ENCODE data around the gene NTSR1.

The NTSR1 gene

DNA sequence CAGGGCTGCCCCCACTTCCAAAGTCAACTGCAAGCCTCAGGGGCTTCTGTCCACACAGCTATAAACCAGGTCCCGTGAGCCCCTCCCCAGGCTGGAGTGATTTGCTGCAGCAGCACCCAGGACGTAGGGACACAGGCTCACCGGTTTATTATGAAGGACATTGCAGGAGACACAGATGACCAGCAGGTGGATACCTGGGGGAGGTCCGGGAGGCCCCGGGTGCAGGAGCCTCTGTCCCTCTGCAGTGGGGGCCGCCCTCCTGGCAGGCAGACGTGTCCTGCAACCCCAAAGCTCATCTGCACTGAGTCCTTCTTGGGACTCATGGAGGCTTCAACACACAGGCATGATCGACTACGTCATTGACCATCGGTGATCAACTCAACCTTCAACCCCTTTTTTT is 14.5 kb upstream of the NTSR1 start:
- DNase-seq (ENCODE audit: low spot score) = no peak

- DNase-seq (ENCODE audit: low spot score) = no peak
These were observed 13.8 kb upstream of the NTSR1 start for GRCh38 chr20:62694868-62695267.

DNA sequence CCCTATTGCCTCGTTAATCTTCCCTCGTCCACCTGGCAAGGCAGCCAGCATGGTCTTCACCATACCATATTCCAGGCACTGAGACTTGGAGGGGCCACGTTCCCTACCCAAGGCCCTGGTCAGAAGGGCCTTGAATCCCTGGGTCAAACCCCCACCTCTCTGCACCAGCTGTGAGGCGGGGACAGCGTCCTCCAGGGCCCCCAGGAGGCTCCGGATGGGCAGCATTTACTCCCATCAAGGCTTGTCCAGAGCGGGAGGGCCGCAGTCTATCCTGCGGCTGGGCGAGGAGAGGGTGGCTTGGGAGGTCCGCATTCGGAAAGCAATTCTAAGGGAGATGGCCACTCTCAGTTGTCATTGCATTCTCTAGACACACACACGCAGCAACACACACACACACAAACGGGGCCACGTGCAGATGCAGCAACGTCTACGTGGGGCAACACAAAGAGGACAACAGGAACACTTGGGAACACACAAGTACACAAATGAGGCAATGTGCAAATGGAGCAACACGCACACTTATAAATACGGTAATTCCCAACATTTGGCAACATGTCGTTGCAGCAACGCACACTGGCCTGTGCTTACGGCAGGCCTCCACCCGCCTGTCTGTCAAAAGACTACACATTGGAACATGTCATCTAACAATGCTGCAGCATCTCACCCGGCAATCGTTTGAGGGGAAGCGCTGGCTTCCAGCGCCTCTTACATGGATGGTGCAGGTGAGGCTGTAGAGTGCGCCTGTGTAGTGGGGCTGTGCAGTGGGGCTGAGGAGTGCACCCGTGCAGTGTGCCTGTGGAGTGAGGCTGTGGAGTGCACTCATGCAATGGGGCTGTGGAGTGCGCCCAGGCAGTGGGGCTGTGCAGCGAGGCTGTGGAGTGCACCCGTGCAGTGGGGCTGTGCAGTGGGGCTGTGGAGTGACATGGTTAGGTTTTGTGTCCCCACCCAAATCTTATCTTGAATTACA is 12.9 kb upstream of the NTSR1 start:
- no peak for DNase-seq (ENCODE audit: low spot score)

DNA sequence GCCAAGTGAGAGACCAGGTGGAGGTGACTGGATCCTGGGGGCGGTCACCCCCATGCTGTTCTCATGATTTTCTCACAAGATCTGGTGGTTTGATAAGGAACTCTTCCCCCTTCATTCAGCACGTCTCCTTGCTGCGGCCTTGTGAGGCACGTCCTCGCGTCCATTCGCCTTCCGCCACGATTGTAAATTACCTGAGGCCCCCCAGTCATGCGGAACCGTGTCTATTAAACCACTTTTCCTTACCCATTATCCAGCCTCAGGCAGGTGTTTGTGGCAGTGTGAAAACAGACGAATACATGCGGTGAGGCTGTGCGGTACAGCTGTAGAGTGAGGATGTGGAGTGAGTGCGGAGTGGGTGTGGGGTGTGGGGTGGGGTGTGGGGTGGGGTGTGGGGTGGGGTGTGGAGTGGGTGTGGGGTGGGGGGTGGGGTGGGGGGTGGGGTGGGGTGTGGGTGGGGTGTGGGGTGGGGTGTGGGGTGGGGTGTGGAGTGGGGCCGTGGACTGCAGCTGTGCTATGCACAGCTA is 12.1 kb upstream of the NTSR1 start:
- no peak for DNase-seq (ENCODE audit: low spot score)

DNA sequence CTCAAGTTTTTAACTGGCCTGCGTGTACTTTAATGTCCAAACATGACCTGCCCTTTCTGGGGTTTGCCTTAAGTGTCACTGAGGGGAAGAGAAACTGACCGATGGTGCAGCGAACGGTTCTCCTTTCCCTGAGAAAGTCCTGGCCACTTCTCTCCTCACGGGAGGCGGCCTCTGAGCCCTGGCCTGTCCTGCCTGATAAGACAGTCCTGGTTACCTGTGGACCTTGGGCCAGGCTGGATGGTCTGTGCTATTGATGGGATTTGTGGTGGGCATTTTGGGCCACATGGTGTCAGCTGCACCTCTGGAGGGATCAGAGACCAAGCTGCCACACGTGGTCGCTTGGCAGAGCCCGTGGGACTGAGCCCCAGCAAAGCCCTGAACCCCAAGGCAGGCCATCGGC is 11.6 kb upstream of the NTSR1 start:
- no peak for DNase-seq (ENCODE audit: low spot score)

GRCh38 chr20:62697468-62697912 is 11.1 kb upstream of the NTSR1 start:
- DNase-seq (ENCODE audit: low spot score) = peak; percentile 95

DNA sequence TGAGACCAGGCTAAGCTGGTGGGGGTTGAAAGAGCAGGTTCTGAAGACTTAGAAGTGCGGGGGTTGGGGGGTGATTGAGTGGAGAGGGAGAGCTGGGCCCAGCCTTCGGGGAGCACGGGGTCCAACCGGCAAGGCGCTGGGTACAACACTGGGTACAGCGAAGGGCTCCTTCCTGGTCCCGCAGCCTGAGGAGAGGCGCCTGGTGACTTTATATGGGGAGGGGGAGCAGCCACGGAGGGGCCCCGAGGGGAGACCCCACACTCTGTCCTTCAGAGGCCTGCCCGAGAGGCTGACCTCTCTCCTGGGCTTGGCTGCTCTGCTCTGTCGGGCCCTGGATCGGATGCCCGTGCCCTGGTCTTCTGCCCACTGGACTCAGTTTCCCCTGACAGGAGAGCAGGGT is 10.4 kb upstream of the NTSR1 start:
- DNase-seq (ENCODE audit: low spot score) = no peak

DNA sequence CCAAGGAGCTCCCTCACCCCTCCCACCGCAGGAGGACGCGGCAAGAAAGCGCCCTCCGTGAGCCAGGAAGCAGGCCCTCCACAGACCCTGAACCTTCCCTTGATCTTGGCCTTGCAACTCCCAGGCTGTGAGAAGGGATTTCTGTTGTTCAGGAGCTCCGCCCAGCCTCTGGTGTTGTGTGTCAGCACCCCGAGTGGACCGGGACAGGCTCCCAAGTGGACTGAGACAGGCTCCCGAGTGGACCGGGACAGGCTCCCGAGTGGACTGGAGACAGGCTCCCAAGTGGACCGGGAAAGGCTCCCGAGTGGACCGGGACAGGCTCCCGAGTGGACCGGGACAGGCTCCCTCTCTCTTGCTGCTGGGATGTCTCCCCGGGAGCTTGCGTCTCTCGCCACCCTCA is 9.3 kb upstream of the NTSR1 start:
- no peak for DNase-seq (ENCODE audit: low spot score)

GRCh38 chr20:62699741-62700140 is 8.9 kb upstream of the NTSR1 start:
- DNase-seq (ENCODE audit: low spot score) = no peak

DNA sequence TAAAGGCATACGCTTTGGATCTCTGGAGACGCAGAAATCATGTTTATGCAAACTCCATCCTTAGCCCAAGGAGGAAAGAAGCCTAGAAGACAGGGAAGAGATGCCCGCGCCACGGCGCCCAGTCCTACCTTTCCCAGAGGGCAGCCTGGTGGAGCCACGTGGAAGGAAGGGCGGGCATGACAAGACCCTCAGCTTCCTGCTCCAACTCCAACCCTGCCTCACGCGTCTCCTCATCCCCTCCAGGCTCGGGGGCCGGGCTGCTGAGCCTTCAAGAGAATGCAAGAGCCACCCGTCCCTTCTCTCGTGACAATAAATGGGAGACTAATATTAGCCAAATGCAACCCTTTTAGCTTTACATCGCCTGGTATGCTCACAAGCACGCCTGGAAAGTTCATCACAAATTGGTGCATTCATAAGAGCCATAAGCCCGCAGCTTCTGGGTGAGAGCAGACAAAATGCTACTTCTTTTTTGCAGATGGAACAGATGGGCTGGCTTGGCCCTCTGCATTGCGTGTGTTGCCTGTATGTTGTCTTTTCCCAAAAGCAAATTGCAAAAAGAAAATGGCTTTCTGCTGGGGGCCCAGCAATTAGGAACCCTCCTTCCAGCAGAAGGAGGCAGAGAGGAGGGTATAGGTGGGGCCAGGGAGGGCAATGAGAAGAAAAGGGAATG is 8.2 kb upstream of the NTSR1 start:
- DNase-seq (ENCODE audit: low spot score) = no peak

DNA sequence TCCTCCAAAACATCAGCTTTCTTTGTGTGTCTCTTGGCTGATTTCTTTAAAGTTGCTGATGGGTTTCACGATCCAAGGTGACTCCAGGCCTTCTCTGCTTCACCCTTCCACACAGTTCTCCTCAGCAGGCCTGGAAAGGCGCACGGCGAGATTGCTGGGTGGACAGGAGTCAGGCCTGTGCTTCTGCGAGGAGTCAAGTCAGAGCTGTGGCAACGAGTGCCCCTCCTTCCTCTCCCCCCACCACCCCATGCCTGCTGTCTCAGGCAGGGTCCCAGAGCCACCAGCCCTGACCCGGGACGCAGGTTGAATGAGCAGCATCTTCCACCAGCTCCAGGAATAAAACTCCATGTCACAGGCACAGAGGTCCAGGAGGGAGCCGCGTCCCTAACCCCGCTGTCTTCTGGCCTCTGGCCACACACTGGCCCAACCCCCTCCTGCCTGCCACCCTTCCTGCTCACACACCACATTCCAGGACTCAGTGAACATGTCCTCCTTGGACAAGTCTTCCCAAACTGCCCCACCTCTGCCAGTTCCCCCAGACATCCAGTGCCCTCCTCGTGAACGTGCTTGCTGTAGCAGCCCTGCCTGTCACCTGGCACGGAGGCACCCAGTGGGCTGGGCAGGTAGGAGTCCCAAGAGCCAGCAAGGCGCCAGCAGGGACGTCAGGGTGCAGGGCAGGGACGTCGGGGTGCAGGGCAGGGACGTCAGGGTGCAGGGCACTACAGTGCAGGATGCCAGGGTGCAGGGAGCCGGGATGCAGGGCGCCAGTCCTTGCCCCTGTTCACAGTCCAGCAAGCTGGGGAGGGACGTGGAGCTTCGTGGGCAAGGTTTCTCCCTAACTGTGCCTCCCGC is 7.2 kb upstream of the NTSR1 start:
- no peak for DNase-seq (ENCODE audit: low spot score)

DNA sequence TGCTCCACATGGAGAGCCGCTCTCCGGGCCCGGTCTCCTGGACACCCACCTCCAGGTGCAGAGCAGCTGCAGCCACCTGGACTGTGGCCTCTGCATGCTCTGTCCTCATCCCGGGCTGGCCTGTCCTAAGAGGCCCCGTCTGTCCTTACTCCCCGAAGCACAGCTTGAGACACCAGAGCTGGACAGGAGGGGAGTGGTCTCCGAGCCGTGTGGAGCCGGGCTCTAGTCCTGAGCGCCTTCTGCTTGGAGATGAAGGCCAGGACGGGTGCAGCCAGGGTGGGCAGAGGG is 6.7 kb upstream of the NTSR1 start:
- DNase-seq (ENCODE audit: low spot score) = no peak

DNA sequence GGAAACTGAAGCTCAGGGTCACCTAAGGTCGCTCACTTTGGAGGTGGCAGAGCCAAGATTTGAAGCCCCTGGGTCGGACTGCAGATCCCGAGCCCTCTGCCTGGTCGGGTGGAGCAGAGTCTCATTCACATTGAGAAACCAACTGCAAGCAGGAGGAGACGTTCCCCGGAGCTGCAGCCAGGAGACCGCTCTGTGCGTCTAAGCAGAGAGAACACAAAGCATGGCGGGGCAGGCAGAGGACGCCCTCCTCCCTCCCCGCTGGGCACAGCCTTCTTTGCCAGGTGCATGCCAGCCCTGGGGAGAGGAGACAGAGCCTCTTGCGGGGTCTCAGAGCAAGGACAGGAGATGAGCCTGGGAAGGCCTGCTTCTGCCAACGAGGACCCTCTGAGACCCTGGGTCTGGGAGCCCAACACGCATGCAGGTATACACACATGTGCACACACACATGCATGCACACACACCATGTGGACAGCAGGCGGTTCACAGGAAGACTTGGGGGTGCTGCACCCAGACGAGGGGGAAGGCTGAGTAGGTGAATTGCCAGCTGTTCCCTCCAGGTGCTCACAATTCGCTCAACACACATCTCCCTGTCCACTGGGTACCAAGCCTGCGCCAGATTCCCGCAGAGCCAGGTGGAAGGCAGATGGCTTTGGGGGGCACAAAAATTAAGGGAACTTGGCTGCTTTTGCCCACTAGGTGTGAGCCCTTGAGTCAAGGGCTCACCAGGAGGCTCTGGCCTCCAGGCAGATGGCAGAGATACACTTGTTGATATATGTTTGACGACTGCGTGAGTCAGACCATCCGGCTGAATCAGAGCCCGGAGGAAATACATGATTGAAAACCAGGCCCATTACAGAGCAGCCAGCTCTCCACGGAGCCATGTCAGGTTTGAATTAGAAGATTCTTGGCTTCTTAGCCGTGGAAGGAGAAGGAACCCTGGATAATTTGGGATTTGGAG is 5.5 kb upstream of the NTSR1 start:
- DNase-seq (ENCODE audit: low spot score) = no peak

DNA sequence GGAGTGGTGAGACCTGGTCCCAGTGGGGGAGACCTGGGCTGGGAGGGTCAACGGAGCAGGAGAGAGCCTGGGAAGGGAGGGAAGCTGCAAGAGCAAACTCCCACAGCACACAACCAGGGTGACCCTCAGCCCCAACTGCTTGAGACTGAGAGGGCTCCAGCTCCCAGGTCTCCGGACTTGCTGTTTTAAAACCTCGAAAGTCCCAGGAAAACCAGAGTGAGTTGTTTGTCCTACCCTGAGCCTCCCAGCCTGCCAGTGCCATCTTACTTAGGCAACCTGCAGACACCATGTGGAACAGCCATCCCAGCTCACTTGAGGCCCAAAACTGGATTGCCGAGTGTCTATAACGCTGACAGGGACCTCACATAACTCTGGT is 4.8 kb upstream of the NTSR1 start:
- no peak for DNase-seq (ENCODE audit: low spot score)

DNA sequence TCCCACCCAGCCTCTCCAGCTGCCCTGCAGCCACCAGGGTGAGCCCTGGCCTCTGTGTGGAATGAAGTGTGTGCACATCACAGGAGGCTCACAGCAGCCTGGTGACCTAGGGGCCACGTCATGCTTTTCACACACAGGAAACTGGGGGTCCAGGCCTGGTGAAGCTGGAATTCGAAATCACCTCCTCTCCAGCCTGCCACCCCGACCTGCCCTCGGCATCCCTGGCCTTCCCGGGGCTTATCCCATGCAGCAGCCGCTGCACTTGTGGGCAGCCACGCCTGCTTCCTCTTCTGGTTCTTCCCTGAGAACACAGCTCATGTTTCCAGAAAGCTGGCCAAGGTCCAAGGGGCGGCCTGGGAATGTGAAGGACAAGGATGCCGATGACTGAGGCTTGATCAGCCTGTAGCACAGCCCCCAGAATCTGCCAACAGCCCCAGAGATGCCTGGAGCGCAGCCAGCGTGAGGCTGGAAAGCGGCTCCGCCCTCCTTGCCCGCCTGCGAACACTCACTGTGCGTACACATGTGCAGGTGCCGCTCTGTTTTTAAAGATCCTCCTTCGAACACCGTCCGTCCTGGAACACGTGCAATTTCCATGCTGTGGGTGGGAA is 4.2 kb upstream of the NTSR1 start:
- no peak for DNase-seq (ENCODE audit: low spot score)

- DNase-seq (ENCODE audit: low spot score) = no peak
These were observed 3.0 kb upstream of the NTSR1 start for GRCh38 chr20:62705627-62706026.

- DNase-seq (ENCODE audit: low spot score) = no peak
These were observed 2.3 kb upstream of the NTSR1 start for GRCh38 chr20:62706344-62706743.

DNA sequence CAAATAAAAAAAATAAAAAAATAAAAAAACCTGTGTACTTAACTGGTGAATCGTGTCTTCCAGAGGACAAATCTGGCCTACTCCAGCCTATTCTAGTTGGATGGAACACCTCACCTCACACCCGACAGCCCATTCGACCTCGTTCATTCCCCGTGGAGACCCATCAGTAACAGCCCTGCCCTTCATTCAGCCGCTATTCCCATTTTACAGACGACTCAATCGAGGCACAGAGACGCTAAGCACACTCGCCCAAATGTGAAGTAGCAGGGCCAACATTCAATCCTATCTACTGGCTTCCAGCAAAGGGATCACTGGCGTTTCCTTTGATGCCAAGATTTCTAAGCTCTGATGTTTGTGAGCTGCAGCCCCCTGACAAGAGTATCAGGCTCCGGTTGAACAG is 1.8 kb upstream of the NTSR1 start:
- no peak for DNase-seq (ENCODE audit: low spot score)

GRCh38 chr20:62707276-62707920 is 1.2 kb upstream of the NTSR1 start:
- DNase-seq (ENCODE audit: low spot score) = no peak

DNA sequence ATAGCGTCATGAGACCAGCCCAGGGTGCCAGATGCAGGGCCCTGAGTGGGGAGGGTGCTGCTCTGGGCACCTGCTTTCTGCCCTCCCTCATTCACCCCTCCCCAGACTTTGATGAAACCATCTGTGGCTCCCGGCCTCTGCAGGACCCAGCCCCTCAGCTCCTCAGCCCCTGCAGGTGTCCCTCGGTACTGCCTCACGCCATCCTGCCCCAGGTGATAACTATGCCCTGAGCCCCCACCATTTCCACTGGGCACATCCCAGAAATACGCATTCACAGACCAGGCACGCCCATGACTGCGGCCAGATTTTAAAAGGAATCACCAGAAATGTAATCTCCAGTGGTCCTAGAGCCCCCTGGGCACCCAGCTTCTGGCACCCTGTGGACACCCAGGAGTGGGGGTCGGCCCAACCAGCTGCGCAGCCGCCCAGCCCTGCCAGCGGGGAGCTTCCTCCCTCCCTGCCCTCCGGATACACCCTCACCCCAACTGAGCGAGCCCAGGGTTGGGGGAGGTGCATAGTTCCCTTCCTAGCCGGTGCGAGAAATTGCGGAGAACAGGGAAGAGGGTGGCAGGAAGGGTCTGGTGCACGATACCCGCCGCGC is 615 bp upstream of the NTSR1 start:
- DNase-seq (ENCODE audit: low spot score) = no peak
